Fibroblast of pulmonary artery (primary cell): ENCODE results near the gene PRXL2B.

Experiments used
- DNase-seq: peaks from one replicate; pipeline ENCODE4 v3.0.0-alpha.2; 2010; ENCODE audit warnings: low read depth
- H3K4me3 ChIP-seq: replicated peaks from 2 replicates; pipeline ENCODE4 v1.5.1; 2011; ENCODE audit warnings: low read depth, mild to moderate bottlenecking, control low read depth, low read length, moderate library complexity
- TF ChIP-seq, protein P1 (sequence below): IDR thresholded peaks from 2 replicates; pipeline ENCODE4 v1.5.1; 2011; ENCODE audit warnings: mild to moderate bottlenecking, control low read depth, low read length, inconsistent platforms; ENCODE audit errors: missing control alignments

PRXL2B gene

DNA sequence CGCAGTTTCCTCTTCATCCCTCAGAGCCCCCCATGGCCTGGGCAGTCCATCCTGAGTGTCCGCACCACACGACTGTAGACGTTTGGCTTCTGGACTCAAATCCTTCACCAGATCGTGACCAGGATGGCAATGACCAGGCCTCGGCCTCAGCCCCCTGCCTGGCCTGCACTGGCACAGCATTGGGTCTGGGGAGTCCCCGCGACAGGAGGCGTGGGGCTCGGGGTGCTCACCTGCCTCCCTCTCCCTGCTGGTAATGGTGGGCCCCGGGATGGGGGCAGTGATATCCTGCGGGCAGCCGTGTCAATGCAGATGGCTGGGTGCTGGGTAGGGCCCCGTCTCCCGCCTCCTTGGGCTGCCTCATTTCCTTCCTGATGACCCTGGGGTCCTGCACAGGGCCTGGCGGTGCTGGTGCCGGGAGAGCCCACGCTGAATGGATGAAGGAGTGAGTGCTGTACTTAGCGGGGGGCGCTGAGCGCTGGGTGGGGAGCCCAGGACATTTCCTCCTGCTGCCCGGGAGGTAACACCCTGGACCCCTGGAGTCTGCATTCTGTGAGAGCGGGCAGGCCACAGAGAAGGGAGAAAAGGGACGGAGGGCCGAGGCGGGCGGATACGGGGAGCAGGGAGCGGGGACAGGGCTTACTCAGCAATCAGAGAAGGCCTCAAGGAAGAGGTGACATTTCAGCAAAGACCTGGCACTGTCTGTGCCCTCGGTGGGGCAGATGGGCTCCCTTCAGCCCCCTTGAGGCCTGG lies 32.5 kb upstream of the PRXL2B start:
- DNase-seq: no peak
- TF ChIP-seq, protein P1, sequence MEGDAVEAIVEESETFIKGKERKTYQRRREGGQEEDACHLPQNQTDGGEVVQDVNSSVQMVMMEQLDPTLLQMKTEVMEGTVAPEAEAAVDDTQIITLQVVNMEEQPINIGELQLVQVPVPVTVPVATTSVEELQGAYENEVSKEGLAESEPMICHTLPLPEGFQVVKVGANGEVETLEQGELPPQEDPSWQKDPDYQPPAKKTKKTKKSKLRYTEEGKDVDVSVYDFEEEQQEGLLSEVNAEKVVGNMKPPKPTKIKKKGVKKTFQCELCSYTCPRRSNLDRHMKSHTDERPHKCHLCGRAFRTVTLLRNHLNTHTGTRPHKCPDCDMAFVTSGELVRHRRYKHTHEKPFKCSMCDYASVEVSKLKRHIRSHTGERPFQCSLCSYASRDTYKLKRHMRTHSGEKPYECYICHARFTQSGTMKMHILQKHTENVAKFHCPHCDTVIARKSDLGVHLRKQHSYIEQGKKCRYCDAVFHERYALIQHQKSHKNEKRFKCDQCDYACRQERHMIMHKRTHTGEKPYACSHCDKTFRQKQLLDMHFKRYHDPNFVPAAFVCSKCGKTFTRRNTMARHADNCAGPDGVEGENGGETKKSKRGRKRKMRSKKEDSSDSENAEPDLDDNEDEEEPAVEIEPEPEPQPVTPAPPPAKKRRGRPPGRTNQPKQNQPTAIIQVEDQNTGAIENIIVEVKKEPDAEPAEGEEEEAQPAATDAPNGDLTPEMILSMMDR: no peak

DNA sequence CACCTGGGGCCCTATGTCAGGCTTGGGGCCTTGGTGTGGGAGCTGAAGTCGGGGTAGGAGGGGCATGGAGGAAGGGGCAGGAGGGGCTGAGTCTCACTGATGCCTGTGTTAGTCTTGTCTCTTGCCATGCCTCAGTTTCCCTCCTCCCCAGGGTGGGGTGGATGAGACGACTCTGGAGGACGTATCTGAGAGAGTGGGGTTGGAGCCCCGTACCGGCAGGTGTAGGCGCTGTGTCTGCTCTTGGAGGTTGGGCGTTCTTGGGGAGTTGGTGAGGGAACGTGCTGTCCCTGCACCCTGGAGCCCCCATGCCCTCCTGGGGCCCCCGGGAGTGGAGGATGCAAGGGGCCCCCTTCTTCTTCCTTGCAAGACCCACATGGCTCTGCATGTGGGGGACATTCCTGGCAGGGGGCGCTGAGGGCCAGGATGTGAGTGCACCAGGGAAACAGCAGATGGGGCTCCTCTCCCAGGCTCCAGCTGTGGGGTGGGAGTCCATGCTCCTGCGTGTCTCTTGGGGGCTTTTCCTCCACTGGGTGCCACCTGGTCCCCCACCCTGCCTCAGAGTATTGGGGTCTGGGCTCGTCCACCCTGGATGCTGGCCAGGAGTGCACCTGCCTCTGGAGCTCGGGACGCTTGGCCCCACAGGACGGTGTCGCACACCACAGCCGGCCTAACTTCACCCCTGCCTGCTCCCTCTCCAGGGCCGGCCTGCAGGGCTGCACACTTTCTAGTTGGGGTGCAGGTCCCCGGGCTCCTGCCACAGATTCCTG lies 31.8 kb upstream of the PRXL2B start:
- no peak overlapping the region for H3K4me3 ChIP-seq
- no peak for DNase-seq
- TF ChIP-seq, protein P1: peak; percentile 35

More for the DNA sequence above, 32.5 kb upstream of the PRXL2B start:
- no peak overlapping the region for H3K4me3 ChIP-seq

DNA sequence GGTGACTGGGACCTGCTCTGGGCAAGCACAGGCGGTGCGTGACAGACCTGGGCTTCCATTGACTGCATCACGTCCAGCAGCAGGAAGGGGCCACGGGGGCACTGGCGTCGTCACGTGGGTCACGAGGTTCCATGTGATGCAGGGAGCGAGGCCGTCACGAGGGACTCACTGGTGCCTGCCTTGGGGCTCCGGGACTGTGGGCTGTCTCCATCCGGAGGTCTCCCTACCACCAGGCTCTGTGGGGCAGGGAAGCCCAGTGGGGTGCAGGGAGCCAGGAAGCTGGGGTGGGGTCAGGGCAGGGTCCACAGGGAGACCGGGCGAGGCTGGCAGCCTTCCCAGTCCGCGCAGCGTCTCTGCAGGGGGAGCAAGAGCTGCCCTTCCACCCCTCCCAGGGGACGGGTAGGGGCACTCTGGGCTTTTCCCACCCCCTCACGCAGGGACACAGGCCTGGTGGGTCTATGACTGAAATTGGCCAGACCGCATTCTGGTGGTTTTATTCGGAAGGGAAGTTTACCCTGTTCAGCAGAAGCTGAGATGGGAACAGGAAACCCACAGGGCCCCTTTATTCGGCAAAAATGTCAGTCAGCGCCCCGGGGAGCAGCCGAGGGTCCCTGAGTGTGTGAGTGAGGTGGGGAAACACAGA lies 30.8 kb upstream of the PRXL2B start:
- TF ChIP-seq, protein P1: no peak
- no peak for DNase-seq
- peak overlapping the region; percentile 54 for H3K4me3 ChIP-seq

DNA sequence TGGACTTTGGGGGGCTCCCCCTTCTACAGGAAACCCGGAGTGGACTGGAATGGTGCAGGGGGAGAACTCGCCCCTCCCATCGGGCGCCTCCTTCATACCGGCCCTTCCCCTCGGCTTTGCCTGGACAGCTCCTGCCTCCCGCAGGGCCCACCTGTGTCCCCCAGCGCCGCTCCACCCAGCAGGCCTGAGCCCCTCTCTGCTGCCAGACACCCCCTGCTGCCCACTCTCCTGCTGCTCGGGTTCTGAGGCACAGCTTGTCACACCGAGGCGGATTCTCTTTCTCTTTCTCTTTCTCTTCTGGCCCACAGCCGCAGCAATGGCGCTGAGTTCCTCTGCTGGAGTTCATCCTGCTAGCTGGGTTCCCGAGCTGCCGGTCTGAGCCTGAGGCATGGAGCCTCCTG lies 30.3 kb upstream of the PRXL2B start, which contains the start of gene TNFRSF14:
Gene TNFRSF14, plus strand, starts transcription at position 95 of the 401 bp plus-strand sequence. Its CDS starts 294 bp downstream, at position 389.
- peak; percentile 35 for DNase-seq
- TF ChIP-seq, protein P1: peak; percentile 7
- peak within 1 kb of the TSS; percentile 54 for H3K4me3 ChIP-seq

DNA sequence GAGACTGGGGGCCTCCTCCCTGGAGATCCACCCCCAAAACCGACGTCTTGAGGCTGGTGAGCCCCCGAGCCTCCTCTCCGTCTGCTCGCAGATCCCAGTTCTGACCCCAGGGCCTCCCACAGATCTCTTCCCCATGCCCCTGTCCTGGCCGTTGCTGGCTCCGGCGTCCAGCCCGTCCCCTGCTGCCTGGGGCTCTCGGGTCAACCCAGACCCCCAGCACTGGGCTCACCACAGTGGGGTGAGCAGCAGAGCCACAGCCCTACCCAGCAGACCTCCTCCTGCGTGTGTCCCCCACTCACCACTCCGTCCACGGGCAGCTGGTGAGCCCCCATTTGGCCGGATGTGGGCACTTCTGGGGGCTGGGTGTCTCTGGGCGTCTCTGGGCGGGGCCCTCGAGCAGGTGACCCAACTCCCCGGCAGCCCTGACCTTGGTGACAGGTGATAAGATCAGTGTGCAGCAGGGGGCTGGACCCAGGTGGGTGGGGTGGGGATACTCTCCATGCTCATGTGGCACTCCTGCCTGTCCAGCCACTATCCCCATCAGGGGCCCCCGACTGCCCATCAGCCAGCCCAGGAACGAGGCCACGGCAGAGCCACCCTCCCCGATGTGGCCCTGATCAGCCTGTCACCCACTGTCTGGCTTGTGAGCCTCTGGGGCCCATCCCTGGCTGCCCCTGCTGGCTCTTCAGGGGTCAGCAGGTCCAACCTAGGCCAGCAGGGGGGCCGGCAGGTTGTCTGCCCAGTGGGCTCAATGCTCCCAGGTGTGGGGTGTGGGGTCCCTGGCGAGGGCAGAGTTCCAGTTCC lies 29.7 kb upstream of the PRXL2B start:
- TF ChIP-seq, protein P1: no peak
- no peak for DNase-seq
- peak overlapping the region; percentile 54 for H3K4me3 ChIP-seq
